ENCODE measurements around the gene TAF6L.

The TAF6L gene

DNA sequence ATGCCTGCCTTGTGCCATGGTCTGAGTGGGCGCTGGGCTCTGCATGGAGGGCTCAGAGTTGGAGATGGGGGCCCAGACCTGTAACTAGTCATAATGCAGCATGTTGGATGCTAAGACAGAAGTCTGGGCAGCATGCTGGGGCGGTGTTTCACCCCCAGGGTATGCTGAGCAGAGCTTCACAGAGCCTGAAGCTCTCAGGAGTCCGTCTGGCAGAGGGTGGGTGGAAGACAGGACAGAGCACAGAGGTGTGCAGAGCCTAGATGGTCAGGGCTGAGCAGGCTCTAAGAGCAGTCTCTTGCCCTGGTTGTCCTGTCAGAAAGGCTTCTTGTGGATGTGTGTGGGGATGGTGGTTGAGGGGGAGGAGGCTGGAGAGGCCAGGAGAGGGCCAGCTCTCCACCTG lies 7.2 kb downstream of the TAF6L start:
- H3K36me3 Mint-ChIP-seq (ENCODE audit: low read depth) = peaks cover 92% of the 10 kb centered on the region
- intact Hi-C loops (cut with micrococcal nuclease) = no loop called here
- peak overlapping the region; percentile 70 for H3K27ac Mint-ChIP-seq
- H3K4me1 Mint-ChIP-seq (ENCODE audit: low read depth) = peaks cover 36% of the 10 kb centered on the region
- H3K27me3 Mint-ChIP-seq = no peaks in the 10 kb centered on the region
- H3K4me3 Mint-ChIP-seq = no peak overlapping the region
- H3K9me3 Mint-ChIP-seq = no peaks in the 10 kb centered on the region

DNA sequence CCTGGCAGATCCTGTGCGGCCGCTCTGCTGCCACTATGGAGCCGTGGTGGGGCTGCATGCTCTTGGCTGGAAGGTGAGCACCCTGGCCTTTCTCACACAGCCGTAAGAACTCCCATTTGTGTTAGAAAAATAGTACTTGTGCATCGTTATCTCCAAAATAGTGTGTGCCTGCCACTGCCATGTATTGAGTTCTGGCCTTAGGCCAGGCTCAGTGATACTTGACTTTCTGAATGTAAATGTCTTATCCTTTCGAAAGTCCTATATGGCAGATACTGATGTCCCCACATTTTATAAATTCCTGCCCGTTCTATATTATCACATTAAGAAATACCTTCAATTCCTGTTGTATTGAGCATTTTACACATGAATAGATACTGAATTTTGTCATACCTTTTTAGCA lies 11.6 kb downstream of the TAF6L start:
- no peak overlapping the region for H3K4me3 Mint-ChIP-seq
- intact Hi-C loops (cut with micrococcal nuclease) = no loop called here
- no peak overlapping the region for H3K27ac Mint-ChIP-seq
- H3K9me3 Mint-ChIP-seq = no peaks in the 10 kb centered on the region
- H3K4me1 Mint-ChIP-seq (ENCODE audit: low read depth) = peaks cover 10% of the 10 kb centered on the region
- H3K27me3 Mint-ChIP-seq = no peaks in the 10 kb centered on the region
- H3K36me3 Mint-ChIP-seq (ENCODE audit: low read depth) = peaks cover 83% of the 10 kb centered on the region

GRCh38 chr11:62786318-62787004 lies 15.3 kb downstream of the TAF6L start:
- Mint-ChIP-seq H3K27ac (peak overlapping the region; percentile 95), H3K9me3 (no peaks in the 10 kb centered on the region), H3K4me3 (peak overlapping the region; percentile 95), H3K36me3 (ENCODE audit: low read depth) (peaks cover 83% of the 10 kb centered on the region), H3K27me3 (no peaks in the 10 kb centered on the region), H3K4me1 (ENCODE audit: low read depth) (peaks cover 40% of the 10 kb centered on the region)
- intact Hi-C loops (cut with micrococcal nuclease) = loop anchor here (1.0 to 2.0 kb wide), 5 partner anchors 18 to 95 kb away; partner anchors contain the start of genes NXF1, STX5 and TEX54

GRCh38 chr11:62787005-62787759 lies 16.0 kb downstream of the TAF6L start, which contains the start of gene TMEM179B:
TSS of gene TMEM179B (plus strand) at chr11:62787402. CDS start at chr11:62787432, 30 bp downstream.
- Mint-ChIP-seq H3K9me3 (no peaks in the 10 kb centered on the region), H3K27me3 (no peaks in the 10 kb centered on the region), H3K36me3 (ENCODE audit: low read depth) (peaks cover 83% of the 10 kb centered on the region), H3K4me1 (ENCODE audit: low read depth) (peaks cover 42% of the 10 kb centered on the region), H3K4me3 (peak within 1 kb of the TSS; percentile 95), H3K27ac (peak within 1 kb of the TSS; percentile 95)
- intact Hi-C loops (cut with micrococcal nuclease) = loop anchor here (1.0 to 2.0 kb wide), 4 partner anchors 18 to 94 kb away; partner anchors contain the start of genes NXF1, STX5 and TEX54

GRCh38 chr11:62788991-62789390 lies 17.8 kb downstream of the TAF6L start:
- Mint-ChIP-seq H3K4me3 (peak overlapping the region; percentile 95), H3K27me3 (no peaks in the 10 kb centered on the region), H3K36me3 (ENCODE audit: low read depth) (peaks cover 83% of the 10 kb centered on the region), H3K27ac (peak overlapping the region; percentile 61), H3K9me3 (no peaks in the 10 kb centered on the region), H3K4me1 (ENCODE audit: low read depth) (peaks cover 48% of the 10 kb centered on the region)
- intact Hi-C loops (cut with micrococcal nuclease) = no loop called here

- peaks cover 83% of the 10 kb centered on the region for H3K36me3 Mint-ChIP-seq (ENCODE audit: low read depth)
- H3K27me3 Mint-ChIP-seq = no peaks in the 10 kb centered on the region
- H3K9me3 Mint-ChIP-seq = no peaks in the 10 kb centered on the region
- peaks cover 54% of the 10 kb centered on the region for H3K4me1 Mint-ChIP-seq (ENCODE audit: low read depth)
- intact Hi-C loops (cut with micrococcal nuclease) = no loop called here
- no peak overlapping the region for H3K4me3 Mint-ChIP-seq
- H3K27ac Mint-ChIP-seq = peak overlapping the region; percentile 89
These were observed 18.4 kb downstream of the TAF6L start for GRCh38 chr11:62789576-62789975.

- Mint-ChIP-seq H3K36me3 (ENCODE audit: low read depth) (peaks cover 90% of the 10 kb centered on the region), H3K27me3 (no peaks in the 10 kb centered on the region), H3K9me3 (no peaks in the 10 kb centered on the region), H3K27ac (peak within 1 kb of the TSS; percentile 89), H3K4me3 (peak within 1 kb of the TSS; percentile 86), H3K4me1 (ENCODE audit: low read depth) (peaks cover 53% of the 10 kb centered on the region)
- intact Hi-C loops (cut with micrococcal nuclease) = no loop called here
These were observed 20.5 kb downstream of the TAF6L start, which contains the start of gene TMEM223 for GRCh38 chr11:62791501-62792201. TSS of gene TMEM223 (minus strand) at chr11:62792006. CDS start at chr11:62791994, 12 bp downstream.

DNA sequence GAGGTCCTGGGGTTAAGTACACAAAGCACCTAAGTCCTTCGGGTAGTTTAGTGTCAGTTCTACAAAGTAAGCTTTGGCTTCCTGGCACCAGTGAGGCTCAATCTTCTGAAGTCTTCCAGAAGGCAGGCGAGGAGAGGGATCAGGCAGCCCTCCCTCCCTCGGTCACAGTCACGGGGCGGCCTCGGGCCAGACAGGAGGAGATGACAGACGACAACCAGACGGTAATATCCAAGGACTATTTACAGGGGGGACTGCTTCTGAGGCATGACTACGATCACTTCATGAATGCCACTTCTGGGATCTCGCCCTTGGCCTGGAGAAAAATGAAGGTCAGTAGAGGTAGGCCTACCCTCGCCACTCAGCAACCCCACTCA lies 21.0 kb downstream of the TAF6L start:
- Mint-ChIP-seq H3K4me1 (ENCODE audit: low read depth) (peaks cover 53% of the 10 kb centered on the region), H3K9me3 (no peaks in the 10 kb centered on the region), H3K36me3 (ENCODE audit: low read depth) (peaks cover 93% of the 10 kb centered on the region), H3K4me3 (peak overlapping the region; percentile 86), H3K27ac (peak overlapping the region; percentile 89), H3K27me3 (no peaks in the 10 kb centered on the region)
- intact Hi-C loops (cut with micrococcal nuclease) = no loop called here

DNA sequence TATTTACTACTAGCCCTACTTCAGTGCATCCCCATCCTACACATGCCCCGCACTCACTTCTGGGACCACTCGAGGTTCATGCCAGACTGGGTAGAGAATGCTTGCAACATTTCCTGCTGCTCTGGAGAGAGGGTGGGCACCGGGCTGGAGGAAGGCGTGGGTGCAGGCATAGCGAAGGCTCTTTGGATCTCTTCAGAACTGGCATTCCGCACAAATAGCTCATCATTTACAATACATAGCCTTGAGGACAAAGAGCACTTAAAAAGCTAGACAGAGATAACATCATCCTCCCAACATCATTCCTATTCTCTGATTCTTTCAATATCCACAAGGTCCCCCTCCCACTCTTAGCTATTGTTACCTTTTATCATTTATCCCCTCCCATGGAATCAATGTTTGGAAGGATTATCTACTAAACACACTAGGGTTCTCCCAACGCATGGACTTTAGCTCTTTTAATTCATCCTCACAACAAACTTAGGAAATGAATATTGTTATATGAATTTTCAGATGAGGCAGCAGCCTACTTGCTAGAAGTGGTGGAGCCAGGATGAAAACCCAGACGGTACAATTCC lies 23.1 kb downstream of the TAF6L start:
- Mint-ChIP-seq H3K36me3 (ENCODE audit: low read depth) (peaks cover 100% of the 10 kb centered on the region), H3K9me3 (no peaks in the 10 kb centered on the region), H3K27me3 (no peaks in the 10 kb centered on the region), H3K4me3 (no peak overlapping the region), H3K4me1 (ENCODE audit: low read depth) (peaks cover 46% of the 10 kb centered on the region), H3K27ac (no peak overlapping the region)
- intact Hi-C loops (cut with micrococcal nuclease) = no loop called here

- H3K9me3 Mint-ChIP-seq = no peaks in the 10 kb centered on the region
- intact Hi-C loops (cut with micrococcal nuclease) = no loop called here
- peaks cover 38% of the 10 kb centered on the region for H3K4me1 Mint-ChIP-seq (ENCODE audit: low read depth)
- H3K36me3 Mint-ChIP-seq (ENCODE audit: low read depth) = peaks cover 100% of the 10 kb centered on the region
- no peak overlapping the region for H3K4me3 Mint-ChIP-seq
- peak overlapping the region; percentile 30 for H3K27ac Mint-ChIP-seq
- no peaks in the 10 kb centered on the region for H3K27me3 Mint-ChIP-seq
These were observed 25.1 kb downstream of the TAF6L start for GRCh38 chr11:62796281-62796680.

DNA sequence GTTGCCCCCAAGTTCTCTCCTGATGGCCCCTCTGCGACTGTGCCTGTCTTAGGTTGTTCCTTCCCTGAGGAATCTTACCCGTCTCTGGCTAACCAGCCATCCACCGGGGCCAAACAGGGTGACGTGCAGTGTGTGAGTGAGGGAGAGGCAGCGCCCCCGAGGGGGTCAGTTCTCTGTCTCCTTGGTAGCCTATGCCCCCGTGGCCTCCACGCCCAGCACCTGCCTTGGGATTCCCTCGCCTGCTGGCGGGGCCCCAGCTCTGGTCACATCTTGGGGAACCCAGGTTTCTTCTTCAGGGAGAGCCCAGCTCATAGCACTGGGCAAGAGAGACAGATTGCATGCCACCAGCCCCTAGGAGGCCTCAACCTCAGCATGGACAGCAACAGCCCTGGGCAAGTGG lies 28.3 kb downstream of the TAF6L start:
- H3K36me3 Mint-ChIP-seq (ENCODE audit: low read depth) = peaks cover 99% of the 10 kb centered on the region
- H3K4me3 Mint-ChIP-seq = no peak overlapping the region
- intact Hi-C loops (cut with micrococcal nuclease) = no loop called here
- peaks cover 56% of the 10 kb centered on the region for H3K4me1 Mint-ChIP-seq (ENCODE audit: low read depth)
- no peaks in the 10 kb centered on the region for H3K27me3 Mint-ChIP-seq
- H3K27ac Mint-ChIP-seq = peak overlapping the region; percentile 48
- H3K9me3 Mint-ChIP-seq = no peaks in the 10 kb centered on the region

GRCh38 chr11:62801071-62801470 lies 29.9 kb downstream of the TAF6L start:
- peak overlapping the region; percentile 56 for H3K27ac Mint-ChIP-seq

GRCh38 chr11:62804310-62805075 lies 33.3 kb downstream of the TAF6L start:
- Mint-ChIP-seq H3K4me3 (peak overlapping the region; percentile 83), H3K9me3 (no peaks in the 10 kb centered on the region), H3K27me3 (no peaks in the 10 kb centered on the region), H3K36me3 (ENCODE audit: low read depth) (peaks cover 68% of the 10 kb centered on the region), H3K27ac (peak overlapping the region; percentile 89), H3K4me1 (ENCODE audit: low read depth) (peaks cover 61% of the 10 kb centered on the region)
- intact Hi-C loops (cut with micrococcal nuclease) = loop anchor here (2.0 kb wide), 2 partner anchors 18 to 36 kb away; partner anchors contain the start of gene TMEM179B

More at GRCh38 chr11:62801071-62801470, 29.9 kb downstream of the TAF6L start:
- peaks cover 51% of the 10 kb centered on the region for H3K4me1 Mint-ChIP-seq (ENCODE audit: low read depth)
- no peak overlapping the region for H3K4me3 Mint-ChIP-seq
- H3K9me3 Mint-ChIP-seq = no peaks in the 10 kb centered on the region
- intact Hi-C loops (cut with micrococcal nuclease) = no loop called here
- H3K27me3 Mint-ChIP-seq = no peaks in the 10 kb centered on the region
- H3K36me3 Mint-ChIP-seq (ENCODE audit: low read depth) = peaks cover 94% of the 10 kb centered on the region
